Parathyroid adenoma (tissue), 2 donors: Measurements from ENCODE around the gene INTS3.

Experiments used
- H2AFZ ChIP-seq: fragments of 300-600 bp; sonication (generic); one replicate; pipeline ENCODE4 v1.7.0; 2017; ENCODE audit warnings: antibody characterized with exemption, mild to moderate bottlenecking
- H3K27ac ChIP-seq: fragments of 300-600 bp; sonication (generic); one replicate; pipeline ENCODE4 v1.7.0; 2017
- H3K27me3 ChIP-seq: fragments of 300-600 bp; sonication (generic); one replicate; pipeline ENCODE4 v1.7.0; 2017; ENCODE audit warnings: low read length; ENCODE audit not compliant: control insufficient read depth, insufficient read depth
- H3K36me3 ChIP-seq: fragments of 300-600 bp; sonication (generic); one replicate; pipeline ENCODE4 v1.7.0; 2017; ENCODE audit warnings: low read length; ENCODE audit not compliant: control insufficient read depth, insufficient read depth
- H3K4me1 ChIP-seq: fragments of 300-600 bp; sonication (generic); one replicate; pipeline ENCODE4 v1.7.0; 2017; ENCODE audit warnings: control low read depth
- H3K4me2 ChIP-seq: fragments of 300-600 bp; sonication (generic); one replicate; pipeline ENCODE4 v1.7.0; 2017; ENCODE audit warnings: low read length
- H3K4me3 ChIP-seq: fragments of 300-600 bp; sonication (generic); one replicate; pipeline ENCODE4 v1.7.0; 2017; ENCODE audit warnings: low read depth, low read length
- H3K79me2 ChIP-seq: fragments of 300-600 bp; sonication (generic); one replicate; pipeline ENCODE4 v1.7.0; 2017; ENCODE audit warnings: control low read depth
- H3K9ac ChIP-seq: fragments of 300-600 bp; sonication (generic); one replicate; pipeline ENCODE4 v1.7.0; 2017; ENCODE audit warnings: mild to moderate bottlenecking
- H3K9me3 ChIP-seq: fragments of 300-600 bp; sonication (generic); one replicate; pipeline ENCODE4 v1.7.0; 2017; ENCODE audit warnings: low read length; ENCODE audit not compliant: control insufficient read depth
- CTCF ChIP-seq: fragments of 300-600 bp; sonication (generic); IDR thresholded peaks from one replicate; pipeline ENCODE4 v1.7.0; 2017; ENCODE audit warnings: antibody characterized with exemption, mild to moderate bottlenecking
- donor health status: primary hyperparathyroidism.

Gene INTS3

GRCh38 chr1:153687346-153688125 lies 40.3 kb upstream of the INTS3 start:
- no peaks in the 10 kb centered on the region for H3K4me1 ChIP-seq
- no peak overlapping the region for H3K4me2 ChIP-seq
- no peak overlapping the region for H3K27ac ChIP-seq
- TF ChIP-seq CTCF, result no peak
- no peak overlapping the region for H3K4me3 ChIP-seq
- H3K36me3 ChIP-seq, result no peaks in the 10 kb centered on the region
- no peaks in the 10 kb centered on the region for H3K9me3 ChIP-seq
- H3K9ac ChIP-seq, result no peak overlapping the region
- H2AFZ ChIP-seq, result no peak overlapping the region
- H3K79me2 ChIP-seq, result no peaks in the 10 kb centered on the region
- H3K27me3 ChIP-seq, result no peaks in the 10 kb centered on the region

GRCh38 chr1:153688276-153688675 lies 39.6 kb upstream of the INTS3 start:
- Histone ChIP-seq H3K9ac (no peak overlapping the region), H3K27me3 (no peaks in the 10 kb centered on the region), H2AFZ (no peak overlapping the region), H3K4me3 (no peak overlapping the region), H3K27ac (no peak overlapping the region), H3K79me2 (no peaks in the 10 kb centered on the region), H3K36me3 (no peaks in the 10 kb centered on the region), H3K4me2 (no peak overlapping the region), H3K9me3 (no peaks in the 10 kb centered on the region), H3K4me1 (no peaks in the 10 kb centered on the region)
- TF ChIP-seq CTCF, result no peak

GRCh38 chr1:153688736-153689328 lies 39.0 kb upstream of the INTS3 start:
- Histone ChIP-seq H3K9ac (no peak overlapping the region), H3K36me3 (no peaks in the 10 kb centered on the region), H3K4me3 (no peak overlapping the region), H3K4me1 (no peaks in the 10 kb centered on the region), H2AFZ (no peak overlapping the region), H3K27ac (no peak overlapping the region), H3K27me3 (no peaks in the 10 kb centered on the region), H3K9me3 (no peaks in the 10 kb centered on the region), H3K4me2 (no peak overlapping the region), H3K79me2 (no peaks in the 10 kb centered on the region)
- no peak for TF ChIP-seq CTCF

- no peak for TF ChIP-seq CTCF
- H3K79me2 ChIP-seq, result no peaks in the 10 kb centered on the region
- H3K4me3 ChIP-seq, result no peak overlapping the region
- H3K27me3 ChIP-seq, result no peaks in the 10 kb centered on the region
- no peaks in the 10 kb centered on the region for H3K4me1 ChIP-seq
- no peaks in the 10 kb centered on the region for H3K9me3 ChIP-seq
- no peak overlapping the region for H3K4me2 ChIP-seq
- H3K27ac ChIP-seq, result no peak overlapping the region
- no peak overlapping the region for H3K9ac ChIP-seq
- no peak overlapping the region for H2AFZ ChIP-seq
- H3K36me3 ChIP-seq, result no peaks in the 10 kb centered on the region
Measured at GRCh38 chr1:153693466-153693865, 34.4 kb upstream of the INTS3 start.

GRCh38 chr1:153696741-153697140 lies 31.1 kb upstream of the INTS3 start:
- no peaks in the 10 kb centered on the region for H3K79me2 ChIP-seq
- no peak overlapping the region for H2AFZ ChIP-seq
- H3K36me3 ChIP-seq, result no peaks in the 10 kb centered on the region
- no peaks in the 10 kb centered on the region for H3K4me1 ChIP-seq
- H3K9ac ChIP-seq, result no peak overlapping the region
- H3K4me2 ChIP-seq, result no peak overlapping the region
- H3K9me3 ChIP-seq, result no peaks in the 10 kb centered on the region
- H3K27ac ChIP-seq, result no peak overlapping the region
- no peaks in the 10 kb centered on the region for H3K27me3 ChIP-seq
- TF ChIP-seq CTCF, result no peak
- no peak overlapping the region for H3K4me3 ChIP-seq
